ENCODE data around the gene DCPS.

DNA sequence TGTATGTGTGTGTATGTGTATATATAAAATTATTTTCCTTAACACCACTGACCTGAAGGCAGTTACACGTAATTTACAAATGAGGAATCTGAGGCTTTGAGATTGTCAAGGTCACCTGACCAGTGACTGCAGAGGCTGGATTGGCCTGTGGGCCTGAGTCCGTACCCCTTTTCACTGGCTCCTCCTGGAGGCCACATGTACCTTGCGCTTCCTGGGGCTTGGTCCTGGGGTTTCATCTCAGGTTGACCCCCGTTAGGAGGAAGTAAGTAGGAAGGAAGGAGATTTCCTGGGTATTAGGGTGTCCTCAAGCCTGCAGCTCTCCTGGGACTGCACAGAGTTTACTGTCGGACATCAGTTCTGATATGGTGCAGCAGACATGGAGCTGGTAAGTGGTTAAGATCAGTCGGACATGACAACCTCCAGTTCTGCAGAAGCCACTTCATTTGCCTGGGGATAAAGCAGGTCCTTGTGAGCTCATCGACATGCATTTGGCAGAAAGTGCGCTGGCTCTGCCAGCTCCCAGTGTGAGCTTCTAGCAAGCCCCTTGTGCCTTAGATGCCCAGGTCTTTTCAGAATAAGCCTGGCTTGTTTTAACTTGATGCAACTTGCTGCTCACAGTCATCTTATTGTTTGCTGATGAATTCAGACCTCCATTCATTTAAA is 88.2 kb downstream of the DCPS start:
- TF ChIP-seq, protein P1, sequence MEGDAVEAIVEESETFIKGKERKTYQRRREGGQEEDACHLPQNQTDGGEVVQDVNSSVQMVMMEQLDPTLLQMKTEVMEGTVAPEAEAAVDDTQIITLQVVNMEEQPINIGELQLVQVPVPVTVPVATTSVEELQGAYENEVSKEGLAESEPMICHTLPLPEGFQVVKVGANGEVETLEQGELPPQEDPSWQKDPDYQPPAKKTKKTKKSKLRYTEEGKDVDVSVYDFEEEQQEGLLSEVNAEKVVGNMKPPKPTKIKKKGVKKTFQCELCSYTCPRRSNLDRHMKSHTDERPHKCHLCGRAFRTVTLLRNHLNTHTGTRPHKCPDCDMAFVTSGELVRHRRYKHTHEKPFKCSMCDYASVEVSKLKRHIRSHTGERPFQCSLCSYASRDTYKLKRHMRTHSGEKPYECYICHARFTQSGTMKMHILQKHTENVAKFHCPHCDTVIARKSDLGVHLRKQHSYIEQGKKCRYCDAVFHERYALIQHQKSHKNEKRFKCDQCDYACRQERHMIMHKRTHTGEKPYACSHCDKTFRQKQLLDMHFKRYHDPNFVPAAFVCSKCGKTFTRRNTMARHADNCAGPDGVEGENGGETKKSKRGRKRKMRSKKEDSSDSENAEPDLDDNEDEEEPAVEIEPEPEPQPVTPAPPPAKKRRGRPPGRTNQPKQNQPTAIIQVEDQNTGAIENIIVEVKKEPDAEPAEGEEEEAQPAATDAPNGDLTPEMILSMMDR (IDR thresholded peaks at IDR 0.05) = peak in 1 of 3 experiments; percentile 10
- TF ChIP-seq POLR2A (IDR thresholded peaks at IDR 0.05) = no peak
